ENCODE results near the gene CIAPIN1. TPM values are rescaled to one million over a fixed set of nuclear protein-coding genes. Genes with fewer than 3 reads are reported as not detected.

Gene CIAPIN1
- total RNA-seq, 2 donors from 2014 or later: 77.5 to 87.1 TPM

DNA sequence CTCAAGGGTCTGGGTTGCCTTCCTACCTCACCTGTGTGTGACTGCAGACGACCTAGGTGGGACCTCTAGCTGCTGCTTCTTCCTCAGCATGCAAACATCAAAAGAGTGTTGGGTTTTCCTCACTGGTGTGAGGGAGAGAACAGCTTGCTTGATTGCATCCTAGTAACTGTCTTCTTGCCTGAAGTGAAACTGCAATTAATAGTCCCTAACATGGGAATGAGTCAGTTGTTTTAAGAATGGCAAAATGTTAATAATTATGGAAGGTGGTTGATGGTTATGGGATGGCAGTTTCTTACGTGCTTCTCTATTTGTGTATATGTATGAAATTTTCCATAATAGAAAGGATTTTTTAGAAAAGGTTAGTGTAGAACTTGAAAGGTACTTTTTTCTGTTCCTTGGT lies 21.2 kb upstream of the CIAPIN1 start:
- Histone ChIP-seq H3K4me1 (ENCODE audit: control insufficient read depth, insufficient read depth, low read length) (peaks cover 13% of the 10 kb centered on the region), H3K4me3 (ENCODE audit: low read length) (no peak overlapping the region), H3K36me3 (ENCODE audit: control insufficient read depth, insufficient read depth, low read length) (peaks cover 81% of the 10 kb centered on the region), H3K9ac (ENCODE audit: extremely low read depth, low read length, poor library complexity, severe bottlenecking) (no peak overlapping the region), H3K27ac (ENCODE audit: low read depth, low read length) (no peak overlapping the region), H3K27me3 (ENCODE audit: control insufficient read depth, insufficient read depth, low read length, poor library complexity, severe bottlenecking) (no peaks in the 10 kb centered on the region), H3K9me3 (ENCODE audit: control insufficient read depth, low read length) (no peaks in the 10 kb centered on the region)
- H3K9me3 Mint-ChIP-seq: no peaks in the 10 kb centered on the region
- DNase-seq: no peak
- 98 to 100% methylated on average over 2 of the region's 2 CpGs for WGBS, 2 experiments (ENCODE audit: insufficient coverage in 1 of 2, insufficient read length in 1 of 2)
- H3K4me1 Mint-ChIP-seq: peaks cover 24% of the 10 kb centered on the region
- no peaks in the 10 kb centered on the region for H3K27me3 Mint-ChIP-seq (ENCODE audit: insufficient read depth)
- H3K27ac Mint-ChIP-seq: no peak overlapping the region
- TF ChIP-seq, protein P1, sequence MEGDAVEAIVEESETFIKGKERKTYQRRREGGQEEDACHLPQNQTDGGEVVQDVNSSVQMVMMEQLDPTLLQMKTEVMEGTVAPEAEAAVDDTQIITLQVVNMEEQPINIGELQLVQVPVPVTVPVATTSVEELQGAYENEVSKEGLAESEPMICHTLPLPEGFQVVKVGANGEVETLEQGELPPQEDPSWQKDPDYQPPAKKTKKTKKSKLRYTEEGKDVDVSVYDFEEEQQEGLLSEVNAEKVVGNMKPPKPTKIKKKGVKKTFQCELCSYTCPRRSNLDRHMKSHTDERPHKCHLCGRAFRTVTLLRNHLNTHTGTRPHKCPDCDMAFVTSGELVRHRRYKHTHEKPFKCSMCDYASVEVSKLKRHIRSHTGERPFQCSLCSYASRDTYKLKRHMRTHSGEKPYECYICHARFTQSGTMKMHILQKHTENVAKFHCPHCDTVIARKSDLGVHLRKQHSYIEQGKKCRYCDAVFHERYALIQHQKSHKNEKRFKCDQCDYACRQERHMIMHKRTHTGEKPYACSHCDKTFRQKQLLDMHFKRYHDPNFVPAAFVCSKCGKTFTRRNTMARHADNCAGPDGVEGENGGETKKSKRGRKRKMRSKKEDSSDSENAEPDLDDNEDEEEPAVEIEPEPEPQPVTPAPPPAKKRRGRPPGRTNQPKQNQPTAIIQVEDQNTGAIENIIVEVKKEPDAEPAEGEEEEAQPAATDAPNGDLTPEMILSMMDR (conservative IDR thresholded peaks at IDR 0.05): no peak
- H3K4me3 Mint-ChIP-seq: no peak overlapping the region
- peaks cover 73% of the 10 kb centered on the region for H3K36me3 Mint-ChIP-seq (ENCODE audit: low read depth)

DNA sequence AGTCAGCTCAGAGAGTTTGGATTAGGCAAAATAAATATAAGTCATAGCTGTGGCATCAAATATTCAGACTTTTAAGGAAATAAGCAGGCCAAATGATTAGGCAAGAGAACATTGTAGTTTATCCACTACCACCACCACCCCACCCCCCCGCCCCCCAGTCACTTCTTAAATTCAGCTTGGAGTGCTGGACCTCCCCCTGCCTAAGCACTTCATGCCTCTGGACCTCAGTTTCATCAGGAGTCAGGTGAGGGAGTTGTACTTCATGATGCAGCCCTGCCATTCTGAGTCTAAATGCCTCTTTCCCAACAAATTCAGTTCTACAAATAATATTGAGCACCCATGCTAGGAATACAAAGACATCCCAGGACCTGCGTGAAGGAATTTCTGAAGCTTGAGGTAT lies 17.3 kb upstream of the CIAPIN1 start:
- Mint-ChIP-seq H3K4me3 (no peak overlapping the region), H3K27ac (no peak overlapping the region), H3K9me3 (no peaks in the 10 kb centered on the region), H3K36me3 (ENCODE audit: low read depth) (peaks cover 72% of the 10 kb centered on the region), H3K4me1 (no peaks in the 10 kb centered on the region), H3K27me3 (ENCODE audit: insufficient read depth) (no peaks in the 10 kb centered on the region)
- DNase-seq: no peak
- H3K9ac ChIP-seq (ENCODE audit: extremely low read depth, low read length, poor library complexity, severe bottlenecking): no peak overlapping the region
- 100% methylated on average over 1 of the region's 2 CpGs; no CpG with 5 or more reads in 1 of the 2 experiments for WGBS, 2 experiments (ENCODE audit: insufficient coverage in 1 of 2, insufficient read length in 1 of 2)
- no peaks in the 10 kb centered on the region for H3K4me1 ChIP-seq (ENCODE audit: control insufficient read depth, insufficient read depth, low read length)
- TF ChIP-seq, protein P1 (conservative IDR thresholded peaks at IDR 0.05): no peak
- no peaks in the 10 kb centered on the region for H3K27me3 ChIP-seq (ENCODE audit: control insufficient read depth, insufficient read depth, low read length, poor library complexity, severe bottlenecking)
- no peak overlapping the region for H3K27ac ChIP-seq (ENCODE audit: low read depth, low read length)
- no peaks in the 10 kb centered on the region for H3K9me3 ChIP-seq (ENCODE audit: control insufficient read depth, low read length)
- H3K36me3 ChIP-seq (ENCODE audit: control insufficient read depth, insufficient read depth, low read length): peaks cover 61% of the 10 kb centered on the region
- no peak overlapping the region for H3K4me3 ChIP-seq (ENCODE audit: low read length)

DNA sequence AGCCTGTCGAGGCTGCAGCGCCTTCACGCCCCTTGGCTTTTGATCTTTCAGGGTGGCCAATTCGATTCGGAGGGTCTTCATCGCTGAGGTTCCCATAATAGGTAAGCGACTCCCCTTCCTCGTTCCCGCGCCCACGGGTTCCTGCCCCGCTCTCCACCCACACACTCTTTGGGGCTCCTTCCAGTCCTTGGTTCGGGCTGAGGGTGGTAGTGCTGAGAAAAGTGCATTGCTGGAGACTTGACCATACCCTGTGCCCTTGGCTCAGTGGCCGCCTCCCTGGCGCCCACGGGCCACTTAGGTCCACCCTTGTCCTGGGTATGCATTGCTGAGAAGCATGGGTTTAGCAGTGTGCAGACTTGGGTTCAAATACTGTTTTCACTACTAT lies 15.8 kb upstream of the CIAPIN1 start:
- Histone ChIP-seq H3K9ac (ENCODE audit: extremely low read depth, low read length, poor library complexity, severe bottlenecking) (peak overlapping the region; percentile 69), H3K27ac (ENCODE audit: low read depth, low read length) (no peak overlapping the region), H3K27me3 (ENCODE audit: control insufficient read depth, insufficient read depth, low read length, poor library complexity, severe bottlenecking) (no peaks in the 10 kb centered on the region), H3K9me3 (ENCODE audit: control insufficient read depth, low read length) (no peaks in the 10 kb centered on the region), H3K4me1 (ENCODE audit: control insufficient read depth, insufficient read depth, low read length) (no peaks in the 10 kb centered on the region), H3K36me3 (ENCODE audit: control insufficient read depth, insufficient read depth, low read length) (peaks cover 59% of the 10 kb centered on the region), H3K4me3 (ENCODE audit: low read length) (peak overlapping the region; percentile 94)
- Mint-ChIP-seq H3K4me1 (no peaks in the 10 kb centered on the region), H3K9me3 (no peaks in the 10 kb centered on the region), H3K27me3 (ENCODE audit: insufficient read depth) (no peaks in the 10 kb centered on the region), H3K4me3 (peak overlapping the region; percentile 97), H3K36me3 (ENCODE audit: low read depth) (peaks cover 70% of the 10 kb centered on the region), H3K27ac (peak overlapping the region; percentile 99)
- no peak for DNase-seq
- TF ChIP-seq, protein P1 (conservative IDR thresholded peaks at IDR 0.05): no peak
- 0 to 1% methylated on average over 1 to 16 of the region's 16 CpGs for WGBS, 2 experiments (ENCODE audit: insufficient coverage in 1 of 2, insufficient read length in 1 of 2)

Measured in endodermal cell (in vitro differentiated cells).